Neural cell (in vitro differentiated cells): ENCODE data around the gene ATP1A2.

Experiments used
- CTCF ChIP-seq: fragments of 450-650 bp; IDR thresholded peaks from 2 replicates; pipeline ENCODE4 v1.5.1; 2014; ENCODE audit warnings: antibody characterized with exemption, mild to moderate bottlenecking, moderate library complexity; ENCODE audit not compliant: poor library complexity, severe bottlenecking
- EP300 ChIP-seq: fragments of 450-650 bp; conservative IDR thresholded peaks from 2 replicates; pipeline ENCODE4 v1.6.1; 2014; ENCODE audit warnings: antibody characterized with exemption, mild to moderate bottlenecking, moderate library complexity; ENCODE audit not compliant: poor library complexity, severe bottlenecking
- EZH2 ChIP-seq: fragments of 200-600, 300-800 bp; shearing (Covaris generic), sonication (generic); IDR thresholded peaks from 2 replicates; pipeline ENCODE4 v1.6.1; 2014; ENCODE audit warnings: antibody characterized with exemption, low read length, borderline replicate concordance, mild to moderate bottlenecking; ENCODE audit not compliant: insufficient read depth, poor library complexity, severe bottlenecking
- MXI1 ChIP-seq: fragments of 450-650 bp; conservative IDR thresholded peaks from 2 replicates; pipeline ENCODE4 v1.6.1; 2014; ENCODE audit warnings: antibody characterized with exemption, mild to moderate bottlenecking; ENCODE audit not compliant: poor library complexity, severe bottlenecking
- POLR2AphosphoS5 ChIP-seq: IDR thresholded peaks from 2 replicates; pipeline ENCODE4 v1.6.1; 2012
- RAD21 ChIP-seq: fragments of 450-650 bp; conservative IDR thresholded peaks from 2 replicates; pipeline ENCODE4 v1.6.1; 2014; ENCODE audit warnings: antibody characterized with exemption, mild to moderate bottlenecking, moderate library complexity
- SMC3 ChIP-seq: fragments of 450-650 bp; conservative IDR thresholded peaks from 2 replicates; pipeline ENCODE4 v1.6.1; 2014; ENCODE audit warnings: antibody characterized with exemption, mild to moderate bottlenecking, moderate library complexity; ENCODE audit not compliant: poor library complexity

GRCh38 chr1:160130486-160130885 is 14.9 kb downstream of the ATP1A2 start:
- TF ChIP-seq POLR2AphosphoS5: no peak
- TF ChIP-seq EZH2: no peak
- no peak for TF ChIP-seq RAD21
- TF ChIP-seq CTCF: no peak
- TF ChIP-seq EP300: no peak
- no peak for TF ChIP-seq SMC3
- TF ChIP-seq MXI1: no peak
